HG03045 (cell line): ENCODE results near the gene FOXO1.
A peak's percentile ranks its signal among the peaks of the same experiment; 100 is the strongest.

Experiments used
- ATAC-seq: cut with Tn5 transposase; IDR thresholded peaks from one replicate; pipeline ENCODE4 v1.9.1; 2021; ENCODE audit warnings: mild to moderate bottlenecking, moderate library complexity; ENCODE audit not compliant: unreplicated experiment

FOXO1 gene

GRCh38 chr13:40611004-40611403, 55.4 kb downstream of the FOXO1 start:
- ATAC-seq, result no peak

GRCh38 chr13:40609972-40610726, 56.3 kb downstream of the FOXO1 start:
- ATAC-seq, result no peak

GRCh38 chr13:40608308-40608707, 58.1 kb downstream of the FOXO1 start:
- no peak for ATAC-seq

- ATAC-seq, result no peak
These were observed 60.9 kb downstream of the FOXO1 start for GRCh38 chr13:40605573-40605972.

- ATAC-seq, result no peak
These were observed 62.3 kb downstream of the FOXO1 start for GRCh38 chr13:40604135-40604534.

- no peak for ATAC-seq
These were observed 66.2 kb downstream of the FOXO1 start for GRCh38 chr13:40600149-40600751.

GRCh38 chr13:40599747-40600146, 66.7 kb downstream of the FOXO1 start:
- ATAC-seq, result no peak

GRCh38 chr13:40599124-40599523, 67.3 kb downstream of the FOXO1 start:
- ATAC-seq, result no peak

- ATAC-seq, result no peak
These were observed 67.9 kb downstream of the FOXO1 start for GRCh38 chr13:40598569-40598968.

- ATAC-seq, result no peak
These were observed 68.6 kb downstream of the FOXO1 start for GRCh38 chr13:40597735-40598365.

- no peak for ATAC-seq
These were observed 70.0 kb downstream of the FOXO1 start for GRCh38 chr13:40596484-40596883.

- no peak for ATAC-seq
These were observed 70.7 kb downstream of the FOXO1 start for GRCh38 chr13:40595693-40596092.

- ATAC-seq, result no peak
These were observed 74.4 kb downstream of the FOXO1 start for GRCh38 chr13:40592035-40592434.

GRCh38 chr13:40591091-40591490, 75.3 kb downstream of the FOXO1 start:
- ATAC-seq, result no peak

GRCh38 chr13:40590112-40590862, 76.2 kb downstream of the FOXO1 start:
- no peak for ATAC-seq

GRCh38 chr13:40589285-40590109, 76.9 kb downstream of the FOXO1 start:
- ATAC-seq, result peak; percentile 93

- no peak for ATAC-seq
These were observed 78.3 kb downstream of the FOXO1 start for GRCh38 chr13:40588101-40588500.

GRCh38 chr13:40586886-40587565, 79.4 kb downstream of the FOXO1 start:
- no peak for ATAC-seq

- no peak for ATAC-seq
These were observed 80.5 kb downstream of the FOXO1 start for GRCh38 chr13:40585911-40586471.

GRCh38 chr13:40583738-40584137, 82.7 kb downstream of the FOXO1 start:
- ATAC-seq, result no peak
